ENCODE data around the gene GEMIN5. TPM values are rescaled to one million over a fixed set of nuclear protein-coding genes. Genes with fewer than 3 reads are reported as not detected.

The GEMIN5 gene
- total RNA-seq, 1 experiment from 2014 or later = 35.8 TPM

DNA sequence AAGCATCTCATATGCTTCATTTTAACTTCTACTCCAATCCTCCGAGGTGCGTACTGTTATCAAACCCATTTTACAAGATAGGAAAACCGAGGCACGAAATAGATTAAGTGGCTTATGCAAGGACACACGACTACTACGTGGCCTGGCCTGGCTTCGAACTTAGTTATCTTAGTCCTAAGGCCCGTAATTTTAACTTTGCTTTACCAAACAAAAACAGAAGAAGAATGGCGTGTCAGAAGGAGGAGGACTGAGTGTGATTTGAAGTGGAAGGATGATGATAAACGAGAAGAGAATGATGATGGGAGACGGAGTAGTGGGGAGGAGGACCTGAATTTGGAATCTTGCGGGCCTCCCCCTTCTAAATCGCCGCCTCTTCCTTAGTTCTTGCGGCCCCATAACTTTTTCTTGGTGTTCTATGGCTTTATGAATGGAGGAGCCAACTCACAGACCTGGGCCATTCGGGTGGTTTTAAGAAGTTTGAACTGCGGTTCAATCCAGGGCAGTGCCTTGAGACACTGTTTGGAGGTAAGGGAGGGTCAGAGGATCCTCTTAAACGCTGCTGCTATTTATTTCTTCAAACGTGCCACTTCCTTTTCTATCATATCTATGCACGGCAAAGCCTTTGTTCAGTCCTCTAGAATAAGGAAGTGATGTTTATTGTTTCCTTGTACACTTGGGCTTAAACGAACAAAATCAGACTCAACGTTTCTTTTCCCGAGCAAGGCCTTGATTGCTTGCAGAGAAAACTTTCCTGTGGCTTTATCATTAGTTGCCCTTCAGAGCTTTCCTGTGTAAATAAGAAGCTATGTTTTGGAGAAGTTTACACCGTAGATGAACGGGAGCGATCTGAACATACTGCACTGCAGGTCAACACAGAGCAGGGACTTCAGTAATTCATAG, 78.8 kb downstream of the GEMIN5 start:
- Histone ChIP-seq H3K23me2 (ENCODE audit: insufficient read length, low read depth, low read length, poor library complexity, severe bottlenecking) (peaks cover 19% of the 10 kb centered on the region), H3T11ph (ENCODE audit: low read length) (no peak overlapping the region), H4K5ac (ENCODE audit: insufficient read length, low read depth, low read length) (peak overlapping the region; percentile 57), H2BK5ac (ENCODE audit: insufficient read length, low read length) (peak overlapping the region; percentile 79), H3K4me1 (ENCODE audit: insufficient read depth, low read length) (peaks cover 9% of the 10 kb centered on the region), H2AFZ (ENCODE audit: low read length) (no peak overlapping the region), H3K9me3 (ENCODE audit: control insufficient read depth, low read depth, low read length) (no peaks in the 10 kb centered on the region), H3K4me2 (ENCODE audit: insufficient read depth, insufficient read length, low read length) (peak overlapping the region; percentile 97), H3K27ac (ENCODE audit: insufficient read length, low read depth, low read length) (no peak overlapping the region), H2BK20ac (ENCODE audit: low read depth, low read length, poor library complexity, severe bottlenecking) (no peak overlapping the region), H4K91ac (ENCODE audit: insufficient read length, low read depth, low read length) (no peak overlapping the region), H3K23ac (ENCODE audit: insufficient read length, low read depth, low read length) (no peak overlapping the region), H3K79me2 (ENCODE audit: insufficient read depth, low read length) (peaks cover 29% of the 10 kb centered on the region), H2BK12ac (ENCODE audit: insufficient read length, low read depth, low read length) (no peak overlapping the region), H3K4ac (ENCODE audit: low read depth, low read length) (no peak overlapping the region), H2AK5ac (ENCODE audit: insufficient read length, low read length) (no peak overlapping the region), H3K27me3 (ENCODE audit: insufficient read depth, low read length) (no peaks in the 10 kb centered on the region), H4K20me1 (ENCODE audit: control insufficient read depth, insufficient read depth, insufficient read length) (no peaks in the 10 kb centered on the region), H2BK15ac (ENCODE audit: low read depth, low read length) (no peak overlapping the region), H3K56ac (ENCODE audit: insufficient read length, low read depth, low read length) (no peak overlapping the region), H4K8ac (replicated peaks; ENCODE audit: insufficient read length, low read depth, low read length) (no peak overlapping the region), H3K9ac (ENCODE audit: extremely low read depth, insufficient read length, low read length) (peak overlapping the region; percentile 94), H3K79me1 (ENCODE audit: insufficient read depth, low read depth, low read length, poor library complexity, severe bottlenecking) (peaks cover 5% of the 10 kb centered on the region), H3K18ac (ENCODE audit: insufficient read length, low read depth, low read length) (peak overlapping the region; percentile 21), H3K14ac (ENCODE audit: insufficient read depth, low read length) (no peak overlapping the region; the same call in 1 of the 2 replicates), H2BK120ac (ENCODE audit: low read depth, low read length, poor library complexity, severe bottlenecking) (no peak overlapping the region)
- DNase-seq = no peak
- Mint-ChIP-seq H3K27me3 (ENCODE audit: low read depth) (no peaks in the 10 kb centered on the region), H3K4me1 (peaks cover 24 to 26% of the 10 kb centered on the region in 2 experiments), H3K4me3 (peak overlapping the region; percentile 87 to 95), H3K27ac (peak overlapping the region; percentile 65 to 100 (median 76)), H3K36me3 (ENCODE audit: insufficient read depth in 1 of 3, low read depth in 3 of 3) (peaks cover 10 to 19% (median 15%) of the 10 kb centered on the region in 3 experiments), H3K9me3 (no peaks in the 10 kb centered on the region)
- 100% methylated on average over 1 of the region's 26 CpGs for WGBS (ENCODE audit: extremely low coverage, insufficient read length, low lambda C conversion rate)
- TF ChIP-seq, protein P1, sequence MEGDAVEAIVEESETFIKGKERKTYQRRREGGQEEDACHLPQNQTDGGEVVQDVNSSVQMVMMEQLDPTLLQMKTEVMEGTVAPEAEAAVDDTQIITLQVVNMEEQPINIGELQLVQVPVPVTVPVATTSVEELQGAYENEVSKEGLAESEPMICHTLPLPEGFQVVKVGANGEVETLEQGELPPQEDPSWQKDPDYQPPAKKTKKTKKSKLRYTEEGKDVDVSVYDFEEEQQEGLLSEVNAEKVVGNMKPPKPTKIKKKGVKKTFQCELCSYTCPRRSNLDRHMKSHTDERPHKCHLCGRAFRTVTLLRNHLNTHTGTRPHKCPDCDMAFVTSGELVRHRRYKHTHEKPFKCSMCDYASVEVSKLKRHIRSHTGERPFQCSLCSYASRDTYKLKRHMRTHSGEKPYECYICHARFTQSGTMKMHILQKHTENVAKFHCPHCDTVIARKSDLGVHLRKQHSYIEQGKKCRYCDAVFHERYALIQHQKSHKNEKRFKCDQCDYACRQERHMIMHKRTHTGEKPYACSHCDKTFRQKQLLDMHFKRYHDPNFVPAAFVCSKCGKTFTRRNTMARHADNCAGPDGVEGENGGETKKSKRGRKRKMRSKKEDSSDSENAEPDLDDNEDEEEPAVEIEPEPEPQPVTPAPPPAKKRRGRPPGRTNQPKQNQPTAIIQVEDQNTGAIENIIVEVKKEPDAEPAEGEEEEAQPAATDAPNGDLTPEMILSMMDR (conservative IDR thresholded peaks at IDR 0.05) = no peak
